K562 (cell line): ENCODE data around the gene RSBN1L. TPM values are rescaled to one million over a fixed set of nuclear protein-coding genes. Genes with fewer than 3 reads are reported as not detected.

Experiments used
- CBFA2T2 ChIP-seq: fragments of 450-650 bp; conservative IDR thresholded peaks from 2 replicates; pipeline ENCODE4 v1.6.1; 2017; ENCODE audit warnings: mild to moderate bottlenecking
- CBFA2T3 ChIP-seq: fragments of 450-650 bp; IDR thresholded peaks from 2 replicates; pipeline ENCODE4 v1.6.1; 2017
- CCAR2 ChIP-seq: fragments of 200-400 bp; formaldehyde crosslinking; IDR thresholded peaks from 2 replicates; pipeline ENCODE4 v1.6.1; 2017; ENCODE audit warnings: mild to moderate bottlenecking, low read depth, low read length
- E4F1 ChIP-seq: fragments of 250-450 bp; sonication (Bioruptor Pico); IDR thresholded peaks from 2 replicates; pipeline ENCODE4 v1.5.0; 2021; ENCODE audit warnings: mild to moderate bottlenecking, borderline replicate concordance
- ELK1 ChIP-seq: sonication (generic); formaldehyde crosslinking; IDR thresholded peaks from 2 replicates; pipeline ENCODE4 v1.8.1; 2022; ENCODE audit warnings: missing genetic modification reagents
- EP300 ChIP-seq: IDR thresholded peaks from 2 replicates; pipeline ENCODE4 v1.6.1; 2012; ENCODE audit warnings: low read length, improper control_type of control experiment
- ETV6 ChIP-seq, 3 experiments: fragments of 150-350 bp in 1 of 3; sonication (generic) in 1 of 3; formaldehyde crosslinking in 1 of 3; IDR thresholded peaks; 2 replicates each; pipeline versions ENCODE4 v1.6.1 to v1.8.0; 2014 to 2022; ENCODE audit warnings: borderline replicate concordance in 2 of 3, low read depth in 2 of 3, antibody characterized with exemption in 1 of 3, low read length in 1 of 3, mild to moderate bottlenecking in 1 of 3, missing genetic modification reagents in 1 of 3
- ILK ChIP-seq: fragments of 450-650 bp; IDR thresholded peaks from 2 replicates; pipeline ENCODE4 v1.6.1; 2016; ENCODE audit warnings: missing genetic modification characterization, low read depth, mild to moderate bottlenecking, missing compliant biosample characterization, moderate library complexity, borderline replicate concordance
- KDM2B ChIP-seq: fragments of 250-450 bp; sonication (Bioruptor Pico); IDR thresholded peaks from 2 replicates; pipeline ENCODE4 v1.8.0; 2021; ENCODE audit warnings: mild to moderate bottlenecking, moderate library complexity
- LCOR ChIP-seq: sonication (generic); formaldehyde crosslinking; IDR thresholded peaks from 2 replicates; pipeline ENCODE4 v1.8.0; 2022; ENCODE audit warnings: mild to moderate bottlenecking, missing genetic modification reagents
- NFRKB ChIP-seq: fragments of 450-650 bp; IDR thresholded peaks from 2 replicates; pipeline ENCODE4 v1.6.1; 2016; ENCODE audit warnings: low read depth
- NUFIP1 ChIP-seq: fragments of 450-650 bp; IDR thresholded peaks from 2 replicates; pipeline ENCODE4 v1.6.1; 2018; ENCODE audit not compliant: partially characterized antibody
- RBM15 ChIP-seq: fragments of 200-400 bp; formaldehyde crosslinking; IDR thresholded peaks from 2 replicates; pipeline ENCODE4 v1.6.1; 2018; ENCODE audit warnings: mild to moderate bottlenecking, low read length, moderate library complexity; ENCODE audit not compliant: insufficient read depth
- RFX1 ChIP-seq: fragments of 450-650 bp; IDR thresholded peaks from 2 replicates; pipeline ENCODE4 v1.6.1; 2016; ENCODE audit warnings: mild to moderate bottlenecking, moderate library complexity
- SMARCA4 ChIP-seq: fragments of 450-650 bp; IDR thresholded peaks from 2 replicates; pipeline ENCODE4 v1.6.1; 2016
- TBP ChIP-seq: optimal IDR thresholded peaks from 2 replicates; pipeline ENCODE3; 2011; ENCODE audit warnings: low read depth, low read length, improper control_type of control experiment
- TCF7L2 ChIP-seq: fragments of 150-350 bp; IDR thresholded peaks from 2 replicates; pipeline ENCODE4 v1.6.1; 2016; ENCODE audit warnings: low read depth, mild to moderate bottlenecking, low read length, moderate library complexity
- THRA ChIP-seq: fragments of 450-650 bp; IDR thresholded peaks from 2 replicates; pipeline ENCODE4 v1.6.1; 2017; ENCODE audit warnings: mild to moderate bottlenecking, moderate library complexity
- ZNF347 ChIP-seq: fragments of 450-650 bp; formaldehyde crosslinking; IDR thresholded peaks from 2 replicates; pipeline ENCODE4 v1.4.0; 2020; ENCODE audit warnings: low read depth, mild to moderate bottlenecking, moderate library complexity
- ZNF655 ChIP-seq: fragments of 250-450 bp; sonication (Bioruptor Pico); IDR thresholded peaks from 2 replicates; pipeline ENCODE4 v1.5.0; 2021
- polyA plus RNA-seq, 8 experiments: library from polyadenylated mRNA; depleted of rRNA in 4 of 8; stranded (reverse) in 5 of 8; unstranded in 3 of 8; fragments of >200 nt; fragmentation: Nextera tagmentation in 2 of 8; fragmentation: Illumina TruSeq in 1 of 8; extraction: Ambion mirVana in 2 of 8; extraction: Trizol in 1 of 8; gene quantifications; 2 replicates each; pipeline versions ENCODE4 v1.2.1 to v1.2.3, GENCODE V29; 2011 to 2014; ENCODE audit warnings: inconsistent platforms in 1 of 8, missing spikeins in 1 of 8
- total RNA-seq, 7 experiments: library from RNA; depleted of rRNA in 6 of 7; stranded (reverse); fragments of >200 nt in 6 of 7; fragmentation: Illumina TruSeq in 2 of 7; extraction: Trizol in 2 of 7; gene quantifications; 2 replicates each; pipeline versions ENCODE4 v1.2.1 to v1.2.3, GENCODE V29; 2011 to 2021; ENCODE audit warnings: low replicate concordance in 1 of 7

RSBN1L gene
- total and polyA plus RNA-seq, 9 of the 15 experiments (the other 6 are each of a cell fraction or from before 2014, with no cell fraction given): 6.2 to 35.2 (median 20.1) TPM

- TF ChIP-seq E4F1 (CRISPR knock-in tag) (no peak), CBFA2T2 (peak; percentile 48), RFX1 (no peak), TBP (no peak), ZNF347 (no peak), EP300 (peak; percentile 20; the same call in 1 of the 2 replicates), SMARCA4 (peak; percentile 48; the same call in 1 of the 2 replicates), CCAR2 (no peak), KDM2B (CRISPR knock-in tag) (no peak), NUFIP1 (no peak), NFRKB (no peak), THRA (no peak), RBM15 (no peak), CBFA2T3 (peak; percentile 78), ZNF655 (CRISPR knock-in tag) (no peak), LCOR (CRISPR knock-in tag) (no peak), ETV6 (IDR thresholded peaks at IDR 0.05; ENCODE audit: borderline replicate concordance in 1 of 2, low read depth in 2 of 2, low read length in 1 of 2) (0 out of 4 replicates have a peak, but pooled peaks of 1 of the 2 experiments have one; percentile 26), ETV6 (CRISPR knock-in tag; IDR thresholded peaks at IDR 0.05; ENCODE audit: borderline replicate concordance) (no peak), TCF7L2 (no peak), ILK (no peak), ELK1 (CRISPR knock-in tag) (no peak)
These were observed 135.7 kb downstream of the RSBN1L start (continued) for GRCh38 chr7:77831953-77832352.
